ENCODE measurements around the gene B4GALNT4.

DNA sequence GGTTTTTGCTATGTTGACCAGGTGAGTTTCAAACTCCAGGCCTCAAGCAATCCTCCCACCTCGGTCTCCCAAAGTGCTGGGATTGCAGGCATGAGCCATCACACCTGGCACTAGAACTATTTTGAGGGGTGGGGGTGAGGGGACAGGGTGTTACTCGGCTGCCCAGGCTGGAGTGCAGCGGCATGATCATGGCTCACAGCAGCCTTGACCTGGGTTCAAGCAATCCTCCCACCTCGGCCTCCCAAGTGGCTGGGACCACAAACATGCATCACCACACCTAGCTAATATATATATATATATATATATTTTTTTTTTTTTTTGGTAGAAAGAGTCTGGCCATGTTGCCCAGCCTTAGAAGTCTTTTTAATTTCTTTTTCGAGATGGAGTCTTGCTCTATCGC, 31.6 kb upstream of the B4GALNT4 start:
- TF ChIP-seq POLR2A (IDR thresholded peaks at IDR 0.05) (no peak), POLR2AphosphoS5 (IDR thresholded peaks at IDR 0.05) (no peak), EP300 (IDR thresholded peaks at IDR 0.05) (no peak)
- TF ChIP-seq, protein P1, sequence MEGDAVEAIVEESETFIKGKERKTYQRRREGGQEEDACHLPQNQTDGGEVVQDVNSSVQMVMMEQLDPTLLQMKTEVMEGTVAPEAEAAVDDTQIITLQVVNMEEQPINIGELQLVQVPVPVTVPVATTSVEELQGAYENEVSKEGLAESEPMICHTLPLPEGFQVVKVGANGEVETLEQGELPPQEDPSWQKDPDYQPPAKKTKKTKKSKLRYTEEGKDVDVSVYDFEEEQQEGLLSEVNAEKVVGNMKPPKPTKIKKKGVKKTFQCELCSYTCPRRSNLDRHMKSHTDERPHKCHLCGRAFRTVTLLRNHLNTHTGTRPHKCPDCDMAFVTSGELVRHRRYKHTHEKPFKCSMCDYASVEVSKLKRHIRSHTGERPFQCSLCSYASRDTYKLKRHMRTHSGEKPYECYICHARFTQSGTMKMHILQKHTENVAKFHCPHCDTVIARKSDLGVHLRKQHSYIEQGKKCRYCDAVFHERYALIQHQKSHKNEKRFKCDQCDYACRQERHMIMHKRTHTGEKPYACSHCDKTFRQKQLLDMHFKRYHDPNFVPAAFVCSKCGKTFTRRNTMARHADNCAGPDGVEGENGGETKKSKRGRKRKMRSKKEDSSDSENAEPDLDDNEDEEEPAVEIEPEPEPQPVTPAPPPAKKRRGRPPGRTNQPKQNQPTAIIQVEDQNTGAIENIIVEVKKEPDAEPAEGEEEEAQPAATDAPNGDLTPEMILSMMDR (IDR thresholded peaks at IDR 0.05) = no peak
